Epidermal melanocyte (primary cell): ENCODE results near the gene RHBDD2.

Experiments
- DNase-seq: peaks from one replicate; pipeline ENCODE4 v3.0.0; 2011; ENCODE audit warnings: low spot score; ENCODE audit not compliant: insufficient read length

Gene RHBDD2

GRCh38 chr7:75916685-75917634 is 38.1 kb downstream of the RHBDD2 start:
- DNase-seq: no peak

- no peak for DNase-seq
These were observed 41.8 kb downstream of the RHBDD2 start for GRCh38 chr7:75920431-75921161.

- no peak for DNase-seq
These were observed 42.6 kb downstream of the RHBDD2 start for GRCh38 chr7:75921479-75921878.

- DNase-seq: no peak
These were observed 44.3 kb downstream of the RHBDD2 start for GRCh38 chr7:75922966-75923603.

GRCh38 chr7:75924256-75924655 is 45.4 kb downstream of the RHBDD2 start:
- no peak for DNase-seq

GRCh38 chr7:75924889-75925288 is 46.1 kb downstream of the RHBDD2 start:
- no peak for DNase-seq

GRCh38 chr7:75925717-75926435 is 47.0 kb downstream of the RHBDD2 start:
- DNase-seq: no peak

- DNase-seq: no peak
These were observed 49.7 kb downstream of the RHBDD2 start for GRCh38 chr7:75928568-75928914.

- DNase-seq: no peak
These were observed 52.8 kb downstream of the RHBDD2 start for GRCh38 chr7:75931680-75932079.

GRCh38 chr7:75937958-75938786 is 59.3 kb downstream of the RHBDD2 start:
- peak; percentile 46 for DNase-seq
